Vagina (tissue), 2 donors: ENCODE data around the gene IL17D.

ENCODE experiments used
- CTCF ChIP-seq, 3 experiments: fragments of 450-650 bp in 2 of 3; fragments of 200-600 bp in 1 of 3; sonication (generic) in 1 of 3; IDR thresholded peaks; one replicate each; pipeline ENCODE4 v1.5.1; 2017 to 2019; ENCODE audit warnings: antibody characterized with exemption in 3 of 3, mild to moderate bottlenecking in 2 of 3, moderate library complexity in 2 of 3
- POLR2AphosphoS5 ChIP-seq, 2 donors: sonication (generic); formaldehyde crosslinking; IDR thresholded peaks; one replicate each; pipeline ENCODE4 v1.9.0; 2017; ENCODE audit warnings: antibody characterized with exemption in 2 of 2, mild to moderate bottlenecking in 2 of 2, low read depth in 1 of 2; ENCODE audit not compliant: insufficient read depth in 1 of 2

- no peak for TF ChIP-seq CTCF (IDR thresholded peaks at IDR 0.05)
- no peak for TF ChIP-seq POLR2AphosphoS5 (IDR thresholded peaks at IDR 0.05; ENCODE audit: insufficient read depth in 1 of 2, low read depth in 1 of 2)
Measured at GRCh38 chr13:20667857-20668437, 35.6 kb upstream of the IL17D start.
